Activated CD8-positive, alpha-beta T cell treated with anti-CD3 and anti-CD28 coated beads, Interleukin-2, amount 10 ng/mL, durations not matched to agents 7 days and 5 days (primary cell): ENCODE measurements around the gene ZNF81. TPM values are rescaled to one million over a fixed set of nuclear protein-coding genes. Genes with fewer than 3 reads are reported as not detected.
A peak's percentile ranks its signal among the peaks of the same experiment; 100 is the strongest.
"Not testable (repeated sequence)": the region's sequence is repeated elsewhere in the genome, so short reads cannot be mapped to it uniquely, and the experiment has no call there.

Experiments
- ATAC-seq: fragments of 150-1000 bp; cut with Tn5 transposase; one replicate; pipeline ENCODE4 v1.10.0; 2021; ENCODE audit warnings: moderate library complexity
- CTCF ChIA-PET: fragments of 350-600 bp; sonication (Branson Sonifier 250); formaldehyde crosslinking; loops from one replicate; lab custom pipeline; 2021; ENCODE audit warnings: antibody characterized with exemption; lab: Charles Lee
- POLR2A ChIA-PET: fragments of 350-600 bp; sonication (Branson Sonifier 250); formaldehyde crosslinking; loops from one replicate; lab custom pipeline; 2021; ENCODE audit warnings: antibody characterized with exemption; lab: Charles Lee
- DNase-seq: peaks from one replicate; pipeline ENCODE4 v3.0.0-alpha.2; 2020
- H3K27ac Mint-ChIP-seq: one replicate; pipeline ENCODE4 v1.8.0; 2021; ENCODE audit warnings: mild to moderate bottlenecking, mixed read lengths
- H3K27me3 Mint-ChIP-seq: one replicate; pipeline ENCODE4 v1.8.0; 2021; ENCODE audit warnings: low read depth, mixed read lengths
- H3K36me3 Mint-ChIP-seq: one replicate; pipeline ENCODE4 v1.8.0; 2021; ENCODE audit warnings: low read depth, mixed read lengths
- H3K4me1 Mint-ChIP-seq: one replicate; pipeline ENCODE4 v1.8.0; 2021; ENCODE audit warnings: low read depth, mixed read lengths
- H3K4me3 Mint-ChIP-seq: one replicate; pipeline ENCODE4 v1.8.0; 2021; ENCODE audit warnings: mild to moderate bottlenecking, mixed read lengths
- H3K9me3 Mint-ChIP-seq: one replicate; pipeline ENCODE4 v1.8.0; 2022; ENCODE audit warnings: mixed read lengths; ENCODE audit not compliant: insufficient read depth
- total RNA-seq, 2 experiments: library from RNA; stranded (reverse); gene quantifications; one replicate each; pipeline ENCODE4 v1.2.3, GENCODE V29; 2021

Gene ZNF81
- total RNA-seq, 2 experiments from 2014 or later, result 9.4 to 10.4 TPM

- Mint-ChIP-seq H3K36me3 (peaks cover 37% of the 10 kb centered on the region), H3K27ac (no peak overlapping the region), H3K27me3 (no peaks in the 10 kb centered on the region), H3K4me3 (no peak overlapping the region), H3K9me3 (no peaks in the 10 kb centered on the region), H3K4me1 (no peaks in the 10 kb centered on the region)
- POLR2A ChIA-PET, result no interaction called here
- CTCF ChIA-PET, result no interaction called here
- no peak for DNase-seq
- no peak for ATAC-seq
These were observed 44.2 kb downstream of the ZNF81 start for GRCh38 chrX:47880927-47881326.

- no peak overlapping the region for H3K27ac Mint-ChIP-seq
- CTCF ChIA-PET, result no interaction called here
- no peaks in the 10 kb centered on the region for H3K4me1 Mint-ChIP-seq
- ATAC-seq (no peak), DNase-seq (no peak)
- POLR2A ChIA-PET, result no interaction called here
- no peak overlapping the region for H3K4me3 Mint-ChIP-seq
- no peaks in the 10 kb centered on the region for H3K9me3 Mint-ChIP-seq
- H3K36me3 Mint-ChIP-seq, result peaks cover 44% of the 10 kb centered on the region
- H3K27me3 Mint-ChIP-seq, result no peaks in the 10 kb centered on the region
These were observed 48.8 kb downstream of the ZNF81 start for GRCh38 chrX:47885501-47885900.

- Mint-ChIP-seq H3K27me3 (no peaks in the 10 kb centered on the region), H3K4me3 (no peak overlapping the region), H3K36me3 (peaks cover 20% of the 10 kb centered on the region), H3K4me1 (no peaks in the 10 kb centered on the region), H3K27ac (no peak overlapping the region), H3K9me3 (no peaks in the 10 kb centered on the region)
- ATAC-seq, result no peak
- no peak for DNase-seq
- ChIA-PET POLR2A (no interaction called here), CTCF (no interaction called here)
These were observed 61.3 kb downstream of the ZNF81 start for GRCh38 chrX:47898024-47898423.

- POLR2A ChIA-PET, result no interaction called here
- H3K4me1 Mint-ChIP-seq, result no peaks in the 10 kb centered on the region
These were observed 64.1 kb downstream of the ZNF81 start for GRCh38 chrX:47900833-47901232.

GRCh38 chrX:47902161-47902560, 65.5 kb downstream of the ZNF81 start:
- Mint-ChIP-seq H3K36me3 (peaks cover 14% of the 10 kb centered on the region), H3K27me3 (no peaks in the 10 kb centered on the region), H3K9me3 (no peaks in the 10 kb centered on the region), H3K4me1 (no peaks in the 10 kb centered on the region), H3K27ac (no peak overlapping the region), H3K4me3 (no peak overlapping the region)
- ChIA-PET POLR2A (no interaction called here), CTCF (no interaction called here)
- ATAC-seq, result no peak
- DNase-seq, result no peak

More at GRCh38 chrX:47900833-47901232, 64.1 kb downstream of the ZNF81 start:
- CTCF ChIA-PET, result no interaction called here
- DNase-seq (no peak), ATAC-seq (no peak)
- Mint-ChIP-seq H3K27me3 (no peaks in the 10 kb centered on the region), H3K36me3 (peaks cover 19% of the 10 kb centered on the region), H3K9me3 (no peaks in the 10 kb centered on the region), H3K4me3 (no peak overlapping the region), H3K27ac (no peak overlapping the region)

- DNase-seq (no peak), ATAC-seq (no peak)
- CTCF ChIA-PET, result no interaction called here
- peaks cover 23% of the 10 kb centered on the region for H3K36me3 Mint-ChIP-seq
- POLR2A ChIA-PET, result no interaction called here
- no peaks in the 10 kb centered on the region for H3K27me3 Mint-ChIP-seq
- H3K9me3 Mint-ChIP-seq, result peaks cover 14% of the 10 kb centered on the region
- no peaks in the 10 kb centered on the region for H3K4me1 Mint-ChIP-seq
- H3K27ac Mint-ChIP-seq, result no peak overlapping the region
- no peak overlapping the region for H3K4me3 Mint-ChIP-seq
These were observed 79.3 kb downstream of the ZNF81 start for GRCh38 chrX:47915886-47916493.

GRCh38 chrX:47918274-47918673, 81.6 kb downstream of the ZNF81 start:
- Mint-ChIP-seq H3K4me1 (no peaks in the 10 kb centered on the region), H3K9me3 (peaks cover 11% of the 10 kb centered on the region), H3K27ac (no peak overlapping the region), H3K4me3 (no peak overlapping the region), H3K36me3 (peaks cover 23% of the 10 kb centered on the region), H3K27me3 (no peaks in the 10 kb centered on the region)
- DNase-seq (no peak), ATAC-seq (no peak)
- ChIA-PET CTCF (no interaction called here), POLR2A (no interaction called here)

- no peaks in the 10 kb centered on the region for H3K9me3 Mint-ChIP-seq
- no peak for DNase-seq
- POLR2A ChIA-PET, result no interaction called here
- H3K4me1 Mint-ChIP-seq, result no peaks in the 10 kb centered on the region
- no peak for ATAC-seq
- H3K4me3 Mint-ChIP-seq, result no peak overlapping the region
- CTCF ChIA-PET, result no interaction called here
- no peaks in the 10 kb centered on the region for H3K27me3 Mint-ChIP-seq
- H3K27ac Mint-ChIP-seq, result no peak overlapping the region
- H3K36me3 Mint-ChIP-seq, result peaks cover 1% of the 10 kb centered on the region
These were observed 90.5 kb downstream of the ZNF81 start for GRCh38 chrX:47927212-47927611.

- H3K4me1 Mint-ChIP-seq, H3K9me3 Mint-ChIP-seq, H3K27ac Mint-ChIP-seq, DNase-seq, CTCF ChIA-PET, H3K36me3 Mint-ChIP-seq, H3K27me3 Mint-ChIP-seq, ATAC-seq, POLR2A ChIA-PET, H3K4me3 Mint-ChIP-seq: not testable (repeated sequence)
These were observed 95.3 kb downstream of the ZNF81 start for GRCh38 chrX:47931970-47932369.

- DNase-seq (no peak), ATAC-seq (no peak)
- Mint-ChIP-seq H3K9me3 (no peaks in the 10 kb centered on the region), H3K36me3 (peaks cover 3% of the 10 kb centered on the region), H3K27ac (no peak overlapping the region), H3K4me1 (peaks cover 7% of the 10 kb centered on the region), H3K27me3 (no peaks in the 10 kb centered on the region), H3K4me3 (no peak overlapping the region)
- ChIA-PET POLR2A (no interaction called here), CTCF (no interaction called here)
These were observed 97.2 kb downstream of the ZNF81 start for GRCh38 chrX:47933946-47934345.

- Mint-ChIP-seq H3K4me1 (peaks cover 7% of the 10 kb centered on the region), H3K9me3 (no peaks in the 10 kb centered on the region), H3K27ac (peak overlapping the region; percentile 63), H3K27me3 (no peaks in the 10 kb centered on the region), H3K4me3 (peak overlapping the region; percentile 75), H3K36me3 (peaks cover 3% of the 10 kb centered on the region)
- DNase-seq (peak; percentile 20), ATAC-seq (no peak)
- CTCF ChIA-PET, result interaction anchor here (0.6 kb wide), 1 partner anchor 10 kb away, joined by 3 read pairs; no protein-coding TSS in a partner anchor
- POLR2A ChIA-PET, result no interaction called here
These were observed 99.7 kb downstream of the ZNF81 start for GRCh38 chrX:47936224-47936939.

GRCh38 chrX:47936940-47937317, 100.2 kb downstream of the ZNF81 start:
- Mint-ChIP-seq H3K27me3 (no peaks in the 10 kb centered on the region), H3K4me3 (peak overlapping the region; percentile 75), H3K4me1 (peaks cover 7% of the 10 kb centered on the region), H3K27ac (peak overlapping the region; percentile 34), H3K9me3 (no peaks in the 10 kb centered on the region), H3K36me3 (peaks cover 3% of the 10 kb centered on the region)
- POLR2A ChIA-PET, result no interaction called here
- no peak for ATAC-seq
- CTCF ChIA-PET, result interaction anchor here (0.6 kb wide), 1 partner anchor 9 kb away, joined by 3 read pairs; no protein-coding TSS in a partner anchor
- DNase-seq, result no peak
